ENCODE measurements around the gene WDR86.

DNA sequence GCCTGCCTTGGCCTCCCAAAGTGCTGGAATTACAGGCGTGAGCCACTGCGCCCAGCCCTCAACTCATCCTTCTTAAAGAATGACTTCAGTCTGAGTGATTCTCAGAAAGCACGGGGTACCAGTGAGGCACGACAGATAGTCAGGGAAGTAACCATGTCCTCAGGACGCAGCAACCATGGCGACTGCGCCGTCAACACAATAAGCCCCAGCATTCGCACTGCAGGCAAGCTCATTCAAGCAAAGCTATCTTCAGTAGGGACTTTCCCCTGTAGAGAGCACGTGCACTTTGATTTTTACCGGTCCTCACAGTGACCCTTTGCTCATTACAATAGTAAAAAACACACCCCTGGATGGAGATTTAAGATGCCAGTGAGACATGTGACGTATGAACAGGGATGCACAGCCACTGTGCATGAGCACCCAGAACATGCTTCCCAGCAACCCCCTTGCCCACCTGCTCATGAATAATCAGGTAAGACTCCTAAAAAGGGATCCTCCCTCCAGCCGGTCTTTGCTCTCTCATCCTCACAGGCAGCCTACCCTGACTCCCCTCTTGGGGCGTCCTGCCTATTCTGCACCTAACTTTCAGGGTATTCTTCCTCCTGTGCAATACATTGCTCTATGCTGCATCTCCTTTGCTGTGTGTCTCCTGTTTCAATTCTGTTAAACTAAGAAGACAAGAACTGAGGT lies 9.1 kb downstream of the WDR86 start:
- no peak for TF ChIP-seq CTCF (conservative IDR thresholded peaks at IDR 0.05; ENCODE audit: low read depth, low read length)
- no peak for TF ChIP-seq CEBPB (IDR thresholded peaks at IDR 0.05; ENCODE audit: low read depth, low read length)
